AG04450 (cell line): ENCODE measurements around the gene IFIT3. TPM values are rescaled to one million over a fixed set of nuclear protein-coding genes. Genes with fewer than 3 reads are reported as not detected.

Experiments used
- CTCF ChIA-PET: fragments of 300-600, 350-600 bp; formaldehyde crosslinking; extraction: SDS; loops from one replicate; lab custom pipeline; 2022; ENCODE audit warnings: antibody characterized with exemption, inconsistent platforms; lab: Charles Lee
- POLR2A ChIA-PET: fragments of 350-600 bp; formaldehyde crosslinking; extraction: SDS; loops from one replicate; lab custom pipeline; 2021; ENCODE audit warnings: antibody characterized with exemption, inconsistent platforms; lab: Yijun Ruan, JAX
- DNase-seq: peaks from one replicate; pipeline ENCODE4 v3.0.0-alpha.2; 2011; ENCODE audit warnings: low read depth, low spot score
- H3K27ac ChIP-seq: one replicate; pipeline ENCODE4 v1.5.1; 2012; ENCODE audit warnings: low read depth, low read length, control low read depth
- H3K27me3 ChIP-seq: one replicate; pipeline ENCODE4 v1.6.0; 2012; ENCODE audit warnings: low read length; ENCODE audit not compliant: control insufficient read depth, insufficient read depth
- H3K4me3 ChIP-seq: 2 replicates; pipeline ENCODE4 v1.5.1; 2011; ENCODE audit warnings: mild to moderate bottlenecking, low read depth, low read length, control low read depth
- H3K9me3 ChIP-seq: 2 replicates; pipeline ENCODE4 v1.5.1; 2012; ENCODE audit warnings: low read length; ENCODE audit not compliant: control insufficient read depth, insufficient read depth
- CTCF ChIP-seq: IDR thresholded peaks from 2 replicates; pipeline ENCODE4 v1.5.1; 2011; ENCODE audit warnings: low read depth, low read length, control low read depth, inconsistent platforms
- polyA minus RNA-seq: library from RNA; depleted of rRNA, polyadenylated mRNA; stranded (reverse); fragments of >200 nt; gene quantifications from 2 replicates; pipeline ENCODE4 v1.2.3, GENCODE V29; 2011; rRNA and poly(A)+ RNA removed
- polyA plus RNA-seq: library from polyadenylated mRNA; depleted of rRNA; stranded (reverse); fragments of >200 nt; gene quantifications from 2 replicates; pipeline ENCODE4 v1.2.3, GENCODE V29; 2011; rRNA removed

IFIT3 gene
- polyA plus RNA-seq: 6.3 and 8.7 TPM in 2 replicates
- 3.0 and 5.1 TPM in 2 replicates for polyA minus RNA-seq

GRCh38 chr10:89327803-89328441 is at the start of gene IFIT3:
TSS of gene IFIT3 (plus strand) at chr10:89327997. CDS start at chr10:89328074, 77 bp downstream.
- POLR2A ChIA-PET: interaction anchor here (0.7 to 1.7 kb wide), 6 partner anchors 24 to 86 kb away, joined by 3 to 10 read pairs (median 6); partner anchors contain the start of genes IFIT1, IFIT2 and IFIT5
- peak; percentile 91 for DNase-seq
- TF ChIP-seq CTCF: no peak

GRCh38 chr10:89278034-89278535 is 49.7 kb upstream of the IFIT3 start:
- Histone ChIP-seq H3K4me3 (peak overlapping the region; percentile 14; the same call in 1 of the 2 replicates), H3K27me3 (no peaks in the 10 kb centered on the region)
- CTCF ChIA-PET: no interaction called here

More at GRCh38 chr10:89327803-89328441, at the start of gene IFIT3:
- Histone ChIP-seq H3K27me3 (no peaks in the 10 kb centered on the region), H3K27ac (peak within 1 kb of the TSS; percentile 97), H3K4me3 (peak within 1 kb of the TSS; percentile 67), H3K9me3 (no peaks in the 10 kb centered on the region)
- CTCF ChIA-PET: interaction anchor here (0.5 to 3.0 kb wide), 2 partner anchors 25 to 41 kb away, joined by 6 to 18 read pairs; no protein-coding TSS in a partner anchor

GRCh38 chr10:89278900-89279392 is 48.9 kb upstream of the IFIT3 start:
- POLR2A ChIA-PET: no interaction called here
- DNase-seq: no peak
- no peaks in the 10 kb centered on the region for H3K27me3 ChIP-seq
- no peak overlapping the region for H3K4me3 ChIP-seq
- no peak for TF ChIP-seq CTCF
- CTCF ChIA-PET: no interaction called here
- no peaks in the 10 kb centered on the region for H3K9me3 ChIP-seq
- H3K27ac ChIP-seq: peak overlapping the region; percentile 11

More at GRCh38 chr10:89278034-89278535, 49.7 kb upstream of the IFIT3 start:
- peak overlapping the region; percentile 97 for H3K27ac ChIP-seq
- TF ChIP-seq CTCF: no peak
- peak; percentile 93 for DNase-seq
- no peaks in the 10 kb centered on the region for H3K9me3 ChIP-seq
- POLR2A ChIA-PET: interaction anchor here (0.7 to 1.5 kb wide), 2 partner anchors 18 to 73 kb away, joined by 3 to 4 read pairs; no protein-coding TSS in a partner anchor

GRCh38 chr10:89279421-89279869 is 48.4 kb upstream of the IFIT3 start:
- DNase-seq: no peak
- Histone ChIP-seq H3K27me3 (no peaks in the 10 kb centered on the region), H3K9me3 (no peaks in the 10 kb centered on the region), H3K27ac (peak overlapping the region; percentile 11), H3K4me3 (no peak overlapping the region)
- ChIA-PET CTCF (no interaction called here), POLR2A (no interaction called here)
- no peak for TF ChIP-seq CTCF

- TF ChIP-seq CTCF: no peak
- ChIA-PET POLR2A (no interaction called here), CTCF (no interaction called here)
- H3K27me3 ChIP-seq: no peaks in the 10 kb centered on the region
- H3K9me3 ChIP-seq: no peaks in the 10 kb centered on the region
- no peak overlapping the region for H3K4me3 ChIP-seq
- H3K27ac ChIP-seq: no peak overlapping the region
- DNase-seq: no peak
Measured at GRCh38 chr10:89280508-89280907, 47.3 kb upstream of the IFIT3 start.
